Hippocampal formation (tissue), 2 donors: ENCODE results near the gene ELOA2.
"Not testable (repeated sequence)": the region's sequence is repeated elsewhere in the genome, so short reads cannot be mapped to it uniquely, and the experiment has no call there.

ENCODE experiments used
- DNase-seq, 2 donors: peaks; one replicate each; lab custom pipeline; 2025; lab: John Stamatoyannopoulos, UW

The ELOA2 gene

GRCh38 chr18:47035156-47035671 lies at the start of gene ELOA2:
ELOA2 (minus strand) TSS chr18:47035621; CDS start chr18:47035264, 357 bp downstream.
- DNase-seq: no peak

- DNase-seq: no peak
Measured at GRCh38 chr18:47081578-47081977, 46.2 kb upstream of the ELOA2 start.

- no peak for DNase-seq
Measured at GRCh38 chr18:47080872-47081271, 45.5 kb upstream of the ELOA2 start.

GRCh38 chr18:47077111-47077510 lies 41.7 kb upstream of the ELOA2 start:
- DNase-seq: peak; percentile 2 to 8

- no peak for DNase-seq
Measured at GRCh38 chr18:47075098-47075883, 39.9 kb upstream of the ELOA2 start.

- no peak for DNase-seq
Measured at GRCh38 chr18:47067648-47068047, 32.2 kb upstream of the ELOA2 start.

- DNase-seq: no peak
Measured at GRCh38 chr18:47063096-47063495, 27.7 kb upstream of the ELOA2 start.

- DNase-seq: no peak
Measured at GRCh38 chr18:47062471-47062870, 27.1 kb upstream of the ELOA2 start.

- no peak for DNase-seq
Measured at GRCh38 chr18:47054369-47054768, 18.9 kb upstream of the ELOA2 start.

GRCh38 chr18:47050468-47050867 lies 15.0 kb upstream of the ELOA2 start:
- peak in 1 of 2 donors; percentile 64 for DNase-seq

GRCh38 chr18:47040982-47041381 lies 5.6 kb upstream of the ELOA2 start:
- no peak for DNase-seq

- no peak for DNase-seq
Measured at GRCh38 chr18:47036927-47037578, 1.6 kb upstream of the ELOA2 start.

- no peak for DNase-seq
Measured at GRCh38 chr18:47036298-47036874, 965 bp upstream of the ELOA2 start.

GRCh38 chr18:47034591-47034990 lies 830 bp downstream of the ELOA2 start:
- not testable (repeated sequence) for DNase-seq

- no peak for DNase-seq
Measured at GRCh38 chr18:47032945-47033344, 2.5 kb downstream of the ELOA2 start.

GRCh38 chr18:47030887-47031286 lies 4.5 kb downstream of the ELOA2 start:
- not testable (repeated sequence) for DNase-seq

GRCh38 chr18:47029684-47030353 lies 5.6 kb downstream of the ELOA2 start:
- not testable (repeated sequence) for DNase-seq

GRCh38 chr18:47028738-47029137 lies 6.7 kb downstream of the ELOA2 start:
- DNase-seq: not testable (repeated sequence)

- not testable (repeated sequence) for DNase-seq
Measured at GRCh38 chr18:47025557-47026174, 9.8 kb downstream of the ELOA2 start.

- DNase-seq: not testable (repeated sequence)
Measured at GRCh38 chr18:47023769-47024465, 11.5 kb downstream of the ELOA2 start.

- not testable (repeated sequence) for DNase-seq
Measured at GRCh38 chr18:47022821-47023220, 12.6 kb downstream of the ELOA2 start.
